GM04503 (cell line): ENCODE data around the gene DOK5.

Experiments
- DNase-seq: peaks from one replicate; pipeline ENCODE4 v3.0.0-alpha.2; 2012; ENCODE audit warnings: low read depth

The DOK5 gene

DNA sequence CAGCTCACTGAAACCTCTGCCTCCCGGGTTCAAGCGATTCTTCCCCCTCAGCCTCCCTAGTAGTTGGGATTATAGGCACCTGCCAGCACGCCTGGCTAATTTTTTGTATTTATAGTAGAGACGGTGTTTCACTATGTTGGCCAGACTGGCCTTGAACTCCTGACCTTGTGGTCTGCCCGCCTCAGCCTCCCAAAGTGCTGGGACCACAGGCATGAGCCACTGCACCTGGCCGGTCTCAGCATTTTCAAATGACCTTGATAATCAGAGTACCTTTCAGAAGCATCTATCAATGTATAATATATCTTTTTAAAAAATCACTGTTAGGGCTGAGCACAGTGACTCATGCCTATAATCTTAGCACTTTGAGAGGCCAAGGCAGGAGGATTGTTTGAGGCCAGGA, 143.0 kb downstream of the DOK5 start:
- no peak for DNase-seq

DNA sequence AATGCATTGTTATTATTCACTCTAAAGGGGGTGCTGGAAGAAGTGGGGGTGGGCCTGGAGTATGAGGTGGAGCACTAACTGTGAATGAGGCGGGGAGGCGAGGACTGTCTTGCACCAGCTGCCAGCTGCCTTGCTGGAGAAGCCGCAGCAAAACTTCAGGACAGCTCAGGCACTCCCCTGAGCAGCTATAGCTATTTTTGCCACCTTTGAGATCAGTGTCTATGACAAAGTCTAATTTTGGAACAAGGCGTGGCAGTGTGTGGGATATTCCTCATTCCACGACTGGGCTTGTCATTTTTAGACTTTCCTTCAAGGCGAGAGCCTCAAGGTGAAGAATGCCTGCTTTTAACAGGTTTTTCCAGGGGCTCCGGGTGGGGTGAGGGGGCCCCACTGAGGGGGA, 143.8 kb downstream of the DOK5 start:
- no peak for DNase-seq

DNA sequence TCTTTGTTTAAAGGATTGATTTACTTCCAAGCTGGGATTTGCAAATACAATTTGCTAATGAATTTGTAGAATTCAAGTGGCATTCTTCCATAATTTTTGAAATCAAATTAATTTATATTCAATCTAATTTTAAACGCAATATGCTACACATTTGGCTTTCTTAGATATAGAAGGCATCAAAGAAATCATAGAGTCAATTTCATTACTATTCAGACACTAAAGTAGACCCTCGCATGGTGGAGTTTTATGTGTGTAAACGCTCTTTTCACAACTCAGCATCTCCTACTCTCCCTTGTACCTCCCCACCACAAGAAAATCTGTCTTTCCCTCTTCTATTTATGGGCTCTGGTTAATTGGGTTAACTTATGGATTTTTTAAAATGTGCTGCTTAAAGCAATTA, 144.3 kb downstream of the DOK5 start:
- no peak for DNase-seq

- DNase-seq, result no peak
These were observed 145.2 kb downstream of the DOK5 start for GRCh38 chr20:54620611-54621010.

- DNase-seq, result no peak
These were observed 147.2 kb downstream of the DOK5 start for GRCh38 chr20:54622333-54623295.

- DNase-seq, result no peak
These were observed 148.7 kb downstream of the DOK5 start for GRCh38 chr20:54623991-54624569.

GRCh38 chr20:54624706-54625390, 149.5 kb downstream of the DOK5 start:
- DNase-seq, result no peak

- no peak for DNase-seq
These were observed 150.1 kb downstream of the DOK5 start for GRCh38 chr20:54625497-54625896.

- no peak for DNase-seq
These were observed 150.7 kb downstream of the DOK5 start for GRCh38 chr20:54626126-54626525.

DNA sequence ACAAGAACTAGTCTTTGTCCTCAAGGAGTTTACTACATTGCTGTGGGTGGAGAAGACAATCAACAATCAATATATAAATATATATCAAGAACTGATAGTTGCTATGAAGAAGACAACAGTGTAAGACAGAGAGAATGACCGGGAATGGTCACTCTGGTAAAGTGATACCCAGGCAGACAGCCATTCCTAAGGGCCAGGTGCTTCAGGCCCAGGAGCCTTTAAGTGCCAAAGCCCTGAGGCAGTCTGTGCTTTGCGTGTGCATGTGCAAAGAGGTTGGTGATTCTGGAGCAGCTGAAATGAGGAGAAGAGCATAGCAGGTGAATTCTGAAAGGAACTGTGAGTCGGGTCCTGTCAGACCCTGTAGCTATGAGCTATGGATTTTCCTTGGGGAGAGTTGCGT, 154.2 kb downstream of the DOK5 start:
- no peak for DNase-seq

DNA sequence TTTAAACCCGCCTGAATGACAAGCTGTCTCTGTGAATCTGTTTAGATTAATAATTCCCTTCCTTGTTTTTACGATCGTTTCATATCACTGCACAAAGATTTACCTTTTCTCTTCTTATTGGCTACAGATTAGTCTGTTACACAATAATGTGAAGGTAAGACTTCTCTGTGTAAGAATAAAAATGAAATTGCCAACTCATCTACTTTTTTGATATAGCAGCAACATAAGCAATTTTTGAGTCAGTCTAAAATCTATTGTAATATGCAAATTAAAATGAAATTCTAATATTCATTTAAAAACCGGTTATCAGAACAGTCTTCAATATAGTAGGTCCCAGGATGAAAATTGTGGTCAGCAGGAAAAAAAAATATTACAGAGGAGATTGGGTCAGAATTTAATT, 155.2 kb downstream of the DOK5 start:
- DNase-seq, result no peak

DNA sequence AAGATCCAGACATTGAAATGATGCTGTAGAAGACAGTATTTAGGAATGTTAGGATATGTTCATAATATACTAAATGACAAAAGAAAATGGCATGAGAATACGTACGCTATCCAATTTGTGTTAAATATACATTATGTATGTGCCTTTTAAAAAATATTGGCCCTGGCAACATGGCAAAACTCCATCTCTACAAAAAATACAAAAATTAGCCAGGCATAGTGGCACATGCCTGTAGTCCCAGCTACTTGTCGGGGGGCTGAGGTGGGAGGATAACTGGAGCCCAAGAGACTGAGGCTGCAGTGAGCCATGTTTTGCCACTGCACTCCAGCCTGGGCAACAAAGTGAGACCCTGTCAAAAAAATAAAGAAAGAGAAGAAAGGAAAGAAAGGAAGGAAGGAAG, 155.7 kb downstream of the DOK5 start:
- DNase-seq, result no peak

DNA sequence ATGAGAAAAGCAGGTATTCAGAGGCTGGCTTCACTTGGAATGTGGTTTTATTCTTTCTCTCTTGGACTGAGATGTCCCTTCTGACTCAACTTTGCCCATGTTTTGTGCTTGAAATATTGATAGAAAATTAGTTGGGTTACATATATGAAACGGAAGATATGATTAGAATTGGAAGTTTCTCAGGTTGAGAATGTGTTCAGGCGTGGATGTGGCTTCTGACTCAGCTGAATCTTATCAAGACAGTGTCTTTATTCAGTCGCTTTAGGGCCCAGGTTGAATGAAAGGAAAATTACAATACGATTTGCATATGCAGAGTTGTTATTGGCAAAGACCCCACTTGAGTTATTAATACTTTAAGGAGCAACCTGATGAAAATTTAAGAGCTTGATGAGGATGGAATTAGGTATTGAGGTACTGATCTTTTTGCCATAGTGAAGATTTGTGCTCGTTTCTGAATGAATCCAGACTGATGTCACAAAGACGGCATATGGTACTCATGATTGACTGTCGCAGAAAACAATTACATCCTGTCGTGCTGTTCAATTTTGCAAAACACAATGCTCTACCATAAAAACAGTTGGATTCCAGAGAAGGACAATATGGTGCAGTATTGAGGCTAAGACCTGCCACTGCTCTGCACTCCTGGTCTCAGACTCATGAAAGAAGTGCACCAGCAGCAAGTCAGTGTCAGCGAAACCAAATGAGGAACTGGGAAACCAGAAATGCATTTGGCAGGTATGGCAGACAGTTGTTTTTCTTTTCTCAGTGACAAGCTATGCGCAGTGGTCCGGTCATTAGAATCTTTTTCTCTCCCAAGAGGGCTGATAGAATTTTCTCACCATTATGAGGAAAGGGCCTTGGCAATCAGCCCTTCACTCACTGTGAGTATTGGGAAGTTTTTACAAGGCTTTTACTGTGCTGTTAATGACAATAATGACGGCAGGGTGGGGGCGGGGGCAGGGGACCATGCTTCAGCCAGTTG, 158.3 kb downstream of the DOK5 start:
- DNase-seq, result no peak

DNA sequence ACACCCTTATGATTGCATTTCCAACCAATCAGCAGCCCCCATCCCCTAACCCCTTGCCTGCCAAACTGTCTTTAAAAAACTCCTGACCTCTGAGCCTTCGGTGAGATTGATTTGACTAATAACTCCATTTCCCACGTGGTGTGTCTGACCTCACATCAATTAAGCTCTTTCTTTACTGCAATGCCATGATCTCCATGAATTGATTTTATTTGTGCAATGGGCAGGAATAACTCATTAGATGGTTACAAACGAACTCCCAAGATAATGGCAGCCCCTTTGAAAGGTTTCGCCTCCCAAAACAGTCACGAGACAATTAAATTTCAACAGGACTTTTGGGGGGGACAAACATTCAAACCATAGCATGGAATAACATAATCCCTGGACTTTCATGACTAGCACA, 161.2 kb downstream of the DOK5 start:
- DNase-seq, result no peak

- no peak for DNase-seq
These were observed 164.5 kb downstream of the DOK5 start for GRCh38 chr20:54639941-54640340.

GRCh38 chr20:54640800-54641199, 165.4 kb downstream of the DOK5 start:
- no peak for DNase-seq

DNA sequence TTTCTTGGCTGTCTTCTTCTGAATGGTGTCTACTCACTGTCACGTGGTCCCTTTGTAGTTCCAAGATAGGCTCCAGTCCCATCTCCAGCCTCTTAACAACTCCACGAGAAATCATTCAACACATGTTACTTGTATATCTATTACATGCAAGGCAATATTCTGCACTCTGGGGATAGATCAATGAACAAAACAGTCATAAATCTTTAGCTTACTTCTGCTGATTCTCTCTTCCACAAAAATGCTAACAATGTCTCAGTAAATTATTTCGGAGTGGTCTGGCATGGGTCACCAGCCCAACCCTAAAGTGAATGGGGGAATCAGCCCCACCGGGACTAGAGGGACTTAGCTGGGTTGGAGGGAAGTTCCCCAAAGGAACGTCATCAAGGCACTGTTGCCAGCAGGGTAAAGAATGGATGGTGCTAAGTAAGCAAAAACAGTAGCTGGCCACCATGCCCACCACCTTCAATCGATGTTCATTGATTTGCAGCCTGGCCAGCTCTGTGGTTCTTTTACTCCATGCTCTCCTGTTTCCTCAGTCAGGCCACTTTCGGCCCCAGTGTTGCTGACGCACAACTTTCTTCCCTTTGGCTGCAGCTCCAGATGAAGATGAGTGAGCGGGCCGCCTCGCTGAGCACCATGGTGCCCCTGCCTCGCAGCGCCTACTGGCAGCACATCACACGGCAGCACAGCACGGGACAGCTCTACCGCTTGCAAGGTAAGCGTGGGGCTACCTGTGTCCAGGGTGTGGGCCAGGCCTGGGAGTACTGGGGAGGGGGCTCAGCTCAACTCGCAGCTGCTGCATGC, 167.7 kb downstream of the DOK5 start:
- no peak for DNase-seq

DNA sequence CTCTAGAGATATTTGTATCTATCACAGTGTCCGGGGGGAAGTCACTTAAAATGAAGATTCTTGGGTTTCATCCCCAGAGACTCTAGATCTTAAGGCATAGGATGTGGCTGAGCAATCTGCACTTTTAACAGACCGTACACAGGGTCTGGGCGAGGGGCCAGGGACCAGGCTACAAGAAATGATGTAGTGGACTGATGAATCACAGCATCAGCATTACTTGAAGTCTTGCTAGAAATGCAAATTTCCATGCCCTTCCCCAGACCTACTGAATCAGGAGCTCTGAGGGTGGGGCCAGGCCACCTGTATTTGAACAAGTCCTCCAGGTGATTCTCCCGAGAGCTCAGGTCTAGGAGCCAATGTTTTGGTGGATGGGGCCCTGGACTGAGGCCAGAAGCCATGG, 168.4 kb downstream of the DOK5 start:
- peak; percentile 11 for DNase-seq

DNA sequence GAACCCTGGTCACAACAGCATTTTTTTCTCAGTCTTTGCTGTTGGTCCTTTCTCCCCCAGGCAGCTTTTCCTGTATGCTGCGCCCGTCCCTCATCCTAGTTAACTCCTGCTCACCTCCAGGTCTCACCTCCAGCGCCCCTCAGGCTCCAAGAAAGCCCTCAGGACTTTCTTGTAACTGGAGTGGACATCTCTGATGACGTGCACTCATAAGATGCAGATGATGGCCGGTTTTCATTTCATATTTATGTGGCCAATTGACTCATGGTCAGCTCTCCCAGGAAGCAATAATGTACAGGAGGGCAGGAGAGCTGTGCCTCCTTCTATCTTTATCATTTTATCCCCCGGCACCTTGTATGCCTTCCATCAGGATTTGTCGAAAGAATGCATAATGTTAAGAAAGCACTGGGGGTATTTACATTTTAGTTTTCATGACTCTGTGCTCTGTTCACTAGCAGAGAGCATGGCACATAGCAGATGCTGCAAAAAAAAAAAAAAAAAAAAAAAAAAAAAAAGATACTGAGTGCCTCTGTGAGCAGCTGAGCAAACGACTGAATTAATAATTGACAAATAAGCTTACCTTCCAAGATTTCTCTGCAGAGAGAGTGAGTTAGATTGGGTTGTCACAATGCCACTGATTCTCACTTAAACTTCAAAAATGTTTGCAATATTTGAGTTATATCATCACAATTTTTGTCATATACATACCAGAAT, 170.2 kb downstream of the DOK5 start:
- no peak for DNase-seq

- no peak for DNase-seq
These were observed 170.7 kb downstream of the DOK5 start for GRCh38 chr20:54646156-54646517.
